Measurements from ENCODE around the gene FCHSD2.
"Not testable (repeated sequence)": the region's sequence is repeated elsewhere in the genome, so short reads cannot be mapped to it uniquely, and the experiment has no call there.

The FCHSD2 gene

GRCh38 chr11:72829884-72830533 lies 312.1 kb downstream of the FCHSD2 start:
- no peak for DNase-seq

- no peak for DNase-seq
Measured at GRCh38 chr11:72829178-72829577, 312.9 kb downstream of the FCHSD2 start.

GRCh38 chr11:72828692-72829101 lies 313.4 kb downstream of the FCHSD2 start:
- DNase-seq, result no peak

GRCh38 chr11:72828081-72828567 lies 314.0 kb downstream of the FCHSD2 start:
- DNase-seq, result no peak

GRCh38 chr11:72827656-72828055 lies 314.5 kb downstream of the FCHSD2 start:
- DNase-seq, result not testable (repeated sequence)

GRCh38 chr11:72826942-72827480 lies 315.1 kb downstream of the FCHSD2 start:
- no peak for DNase-seq

GRCh38 chr11:72826191-72826941 lies 315.8 kb downstream of the FCHSD2 start:
- no peak for DNase-seq

- no peak for DNase-seq
Measured at GRCh38 chr11:72825661-72826060, 316.5 kb downstream of the FCHSD2 start.

- no peak for DNase-seq
Measured at GRCh38 chr11:72824811-72825505, 317.2 kb downstream of the FCHSD2 start.

GRCh38 chr11:72824020-72824419 lies 318.1 kb downstream of the FCHSD2 start:
- DNase-seq, result no peak

GRCh38 chr11:72823105-72823804 lies 318.9 kb downstream of the FCHSD2 start:
- no peak for DNase-seq

- no peak for DNase-seq
Measured at GRCh38 chr11:72821920-72822799, 320.0 kb downstream of the FCHSD2 start.

GRCh38 chr11:72821221-72821919 lies 320.7 kb downstream of the FCHSD2 start:
- no peak for DNase-seq

GRCh38 chr11:72820439-72821139 lies 321.5 kb downstream of the FCHSD2 start:
- DNase-seq, result no peak

GRCh38 chr11:72818971-72819370 lies 323.1 kb downstream of the FCHSD2 start:
- DNase-seq, result no peak

- DNase-seq, result no peak
Measured at GRCh38 chr11:72817966-72818365, 324.2 kb downstream of the FCHSD2 start.

- no peak for DNase-seq
Measured at GRCh38 chr11:72816404-72816990, 325.6 kb downstream of the FCHSD2 start.

- DNase-seq, result no peak
Measured at GRCh38 chr11:72815110-72815618, 327.0 kb downstream of the FCHSD2 start.

- peak; percentile 92 for DNase-seq
Measured at GRCh38 chr11:72814286-72815109, 327.6 kb downstream of the FCHSD2 start, which contains the start of gene ATG16L2. Gene ATG16L2 (plus strand): TSS chr11:72814411. CDS start chr11:72814446, 35 bp downstream.

Data from NK-92 treated with Interleukin-12 subunit alpha and Interleukin-12 subunit beta, amount 100 ng/mL, for 24 hours (cell line).